Fibroblast of peridontal ligament (primary cell): ENCODE results near the gene BCAS4.
"Not testable (repeated sequence)": the region's sequence is repeated elsewhere in the genome, so short reads cannot be mapped to it uniquely, and the experiment has no call there.

ENCODE experiments used
- DNase-seq: peaks from one replicate; pipeline ENCODE4 v3.0.0-alpha.2; 2010; ENCODE audit errors: extremely low read depth

Gene BCAS4

GRCh38 chr20:50771419-50772080 lies 23.3 kb upstream of the BCAS4 start:
- DNase-seq: not testable (repeated sequence)

GRCh38 chr20:50772420-50773185 lies 22.3 kb upstream of the BCAS4 start:
- DNase-seq: no peak

GRCh38 chr20:50774515-50774914 lies 20.3 kb upstream of the BCAS4 start:
- DNase-seq: no peak

- no peak for DNase-seq
Observed at GRCh38 chr20:50776122-50776817, 18.6 kb upstream of the BCAS4 start.

GRCh38 chr20:50777373-50777772 lies 17.5 kb upstream of the BCAS4 start:
- no peak for DNase-seq

GRCh38 chr20:50778994-50779393 lies 15.9 kb upstream of the BCAS4 start:
- DNase-seq: not testable (repeated sequence)

GRCh38 chr20:50783390-50783789 lies 11.5 kb upstream of the BCAS4 start:
- no peak for DNase-seq

- DNase-seq: no peak
Observed at GRCh38 chr20:50783903-50784302, 11.0 kb upstream of the BCAS4 start.

- DNase-seq: no peak
Observed at GRCh38 chr20:50784464-50784863, 10.4 kb upstream of the BCAS4 start.

GRCh38 chr20:50786703-50787102 lies 8.2 kb upstream of the BCAS4 start:
- DNase-seq: no peak

- no peak for DNase-seq
Observed at GRCh38 chr20:50787181-50787580, 7.7 kb upstream of the BCAS4 start.

GRCh38 chr20:50788045-50788991 lies 6.5 kb upstream of the BCAS4 start:
- peak; percentile 91 for DNase-seq

GRCh38 chr20:50789968-50790650 lies 4.8 kb upstream of the BCAS4 start:
- DNase-seq: no peak

- DNase-seq: peak; percentile 86
Observed at GRCh38 chr20:50790651-50791277, 4.1 kb upstream of the BCAS4 start.

- DNase-seq: peak; percentile 56
Observed at GRCh38 chr20:50792708-50793574, 1.9 kb upstream of the BCAS4 start.

- DNase-seq: not testable (repeated sequence)
Observed at GRCh38 chr20:50793575-50794016, 1.3 kb upstream of the BCAS4 start.

- no peak for DNase-seq
Observed at GRCh38 chr20:50794181-50794845, 548 bp upstream of the BCAS4 start.

- DNase-seq: no peak
Observed at GRCh38 chr20:50797142-50797541, 2.3 kb downstream of the BCAS4 start.

GRCh38 chr20:50798650-50799049 lies 3.8 kb downstream of the BCAS4 start:
- no peak for DNase-seq
